ENCODE results near the gene ANTXR1. TPM values are rescaled to one million over a fixed set of nuclear protein-coding genes. Genes with fewer than 3 reads are reported as not detected.
A peak's percentile ranks its signal among the peaks of the same experiment; 100 is the strongest.
"Not testable (repeated sequence)": the region's sequence is repeated elsewhere in the genome, so short reads cannot be mapped to it uniquely, and the experiment has no call there.

The ANTXR1 gene
- polyA plus RNA-seq, 1 donor = 29.6 TPM

GRCh38 chr2:69169655-69170389 lies 156.8 kb downstream of the ANTXR1 start:
- Histone ChIP-seq H3K4me3 (ENCODE audit: low read length) (no peak overlapping the region), H3K36me3 (ENCODE audit: control insufficient read depth, insufficient read depth, low read length) (peaks cover 6% of the 10 kb centered on the region), H3K27me3 (ENCODE audit: control insufficient read depth, insufficient read depth, low read length) (peaks cover 3% of the 10 kb centered on the region), H3K4me1 (ENCODE audit: control insufficient read depth, insufficient read depth, low read length) (no peaks in the 10 kb centered on the region), H3K9me3 (ENCODE audit: control insufficient read depth, low read depth, low read length) (no peaks in the 10 kb centered on the region), H3K27ac (ENCODE audit: low read length) (no peak overlapping the region)
- WGBS (ENCODE audit: insufficient coverage, low lambda C conversion rate) = 80% methylated on average over 2 of the region's 11 CpGs
- no peak for DNase-seq

- 83% methylated on average over 1 of the region's 3 CpGs for WGBS (ENCODE audit: insufficient coverage, low lambda C conversion rate)
- H3K4me1 ChIP-seq (ENCODE audit: control insufficient read depth, insufficient read depth, low read length) = no peaks in the 10 kb centered on the region
- H3K36me3 ChIP-seq (ENCODE audit: control insufficient read depth, insufficient read depth, low read length) = peaks cover 6% of the 10 kb centered on the region
- H3K9me3 ChIP-seq (ENCODE audit: control insufficient read depth, low read depth, low read length) = no peaks in the 10 kb centered on the region
- peaks cover 3% of the 10 kb centered on the region for H3K27me3 ChIP-seq (ENCODE audit: control insufficient read depth, insufficient read depth, low read length)
- peak overlapping the region; percentile 15 for H3K27ac ChIP-seq (ENCODE audit: low read length)
- no peak overlapping the region for H3K4me3 ChIP-seq (ENCODE audit: low read length)
- DNase-seq = no peak
These were observed 157.7 kb downstream of the ANTXR1 start for GRCh38 chr2:69170661-69171060.

- no peak for DNase-seq
- H3K9me3 ChIP-seq (ENCODE audit: control insufficient read depth, low read depth, low read length) = no peaks in the 10 kb centered on the region
- H3K27me3 ChIP-seq (ENCODE audit: control insufficient read depth, insufficient read depth, low read length) = peaks cover 3% of the 10 kb centered on the region
- H3K4me3 ChIP-seq (ENCODE audit: low read length) = no peak overlapping the region
- H3K36me3 ChIP-seq (ENCODE audit: control insufficient read depth, insufficient read depth, low read length) = peaks cover 6% of the 10 kb centered on the region
- 70% methylated on average over 3 of the region's 5 CpGs for WGBS (ENCODE audit: insufficient coverage, low lambda C conversion rate)
- no peak overlapping the region for H3K27ac ChIP-seq (ENCODE audit: low read length)
- H3K4me1 ChIP-seq (ENCODE audit: control insufficient read depth, insufficient read depth, low read length) = no peaks in the 10 kb centered on the region
These were observed 158.3 kb downstream of the ANTXR1 start for GRCh38 chr2:69171116-69171896.

- no peaks in the 10 kb centered on the region for H3K9me3 ChIP-seq (ENCODE audit: control insufficient read depth, low read depth, low read length)
- H3K4me1 ChIP-seq (ENCODE audit: control insufficient read depth, insufficient read depth, low read length) = no peaks in the 10 kb centered on the region
- WGBS (ENCODE audit: insufficient coverage, low lambda C conversion rate) = 93% methylated on average over 2 of the region's 7 CpGs
- no peak overlapping the region for H3K4me3 ChIP-seq (ENCODE audit: low read length)
- peaks cover 3% of the 10 kb centered on the region for H3K27me3 ChIP-seq (ENCODE audit: control insufficient read depth, insufficient read depth, low read length)
- no peak overlapping the region for H3K27ac ChIP-seq (ENCODE audit: low read length)
- no peak for DNase-seq
- H3K36me3 ChIP-seq (ENCODE audit: control insufficient read depth, insufficient read depth, low read length) = peaks cover 6% of the 10 kb centered on the region
These were observed 159.0 kb downstream of the ANTXR1 start for GRCh38 chr2:69171897-69172525.

- no peak overlapping the region for H3K4me3 ChIP-seq (ENCODE audit: low read length)
- H3K9me3 ChIP-seq (ENCODE audit: control insufficient read depth, low read depth, low read length) = peaks cover 4% of the 10 kb centered on the region
- H3K36me3 ChIP-seq (ENCODE audit: control insufficient read depth, insufficient read depth, low read length) = peaks cover 2% of the 10 kb centered on the region
- H3K4me1 ChIP-seq (ENCODE audit: control insufficient read depth, insufficient read depth, low read length) = no peaks in the 10 kb centered on the region
- H3K27me3 ChIP-seq (ENCODE audit: control insufficient read depth, insufficient read depth, low read length) = peaks cover 3% of the 10 kb centered on the region
- no peak for DNase-seq
- H3K27ac ChIP-seq (ENCODE audit: low read length) = no peak overlapping the region
- no CpG with 5 or more reads among the region's 1 CpG for WGBS (ENCODE audit: insufficient coverage, low lambda C conversion rate)
These were observed 160.7 kb downstream of the ANTXR1 start for GRCh38 chr2:69173706-69174105.

GRCh38 chr2:69174211-69174610 lies 161.2 kb downstream of the ANTXR1 start:
- WGBS (ENCODE audit: insufficient coverage, low lambda C conversion rate) = 80% methylated on average over 1 of the region's 5 CpGs
- H3K27me3 ChIP-seq (ENCODE audit: control insufficient read depth, insufficient read depth, low read length); H3K9me3 ChIP-seq (ENCODE audit: control insufficient read depth, low read depth, low read length); H3K4me3 ChIP-seq (ENCODE audit: low read length); H3K27ac ChIP-seq (ENCODE audit: low read length); DNase-seq; H3K36me3 ChIP-seq (ENCODE audit: control insufficient read depth, insufficient read depth, low read length); H3K4me1 ChIP-seq (ENCODE audit: control insufficient read depth, insufficient read depth, low read length): not testable (repeated sequence)

- Histone ChIP-seq H3K36me3 (ENCODE audit: control insufficient read depth, insufficient read depth, low read length) (no peaks in the 10 kb centered on the region), H3K9me3 (ENCODE audit: control insufficient read depth, low read depth, low read length) (peaks cover 4% of the 10 kb centered on the region), H3K4me3 (ENCODE audit: low read length) (no peak overlapping the region), H3K27ac (ENCODE audit: low read length) (no peak overlapping the region), H3K4me1 (ENCODE audit: control insufficient read depth, insufficient read depth, low read length) (no peaks in the 10 kb centered on the region), H3K27me3 (ENCODE audit: control insufficient read depth, insufficient read depth, low read length) (no peaks in the 10 kb centered on the region)
- no peak for DNase-seq
- 90% methylated on average over 5 of the region's 7 CpGs for WGBS (ENCODE audit: insufficient coverage, low lambda C conversion rate)
These were observed 163.1 kb downstream of the ANTXR1 start for GRCh38 chr2:69175790-69176715.

- H3K36me3 ChIP-seq (ENCODE audit: control insufficient read depth, insufficient read depth, low read length) = no peaks in the 10 kb centered on the region
- H3K9me3 ChIP-seq (ENCODE audit: control insufficient read depth, low read depth, low read length) = peaks cover 4% of the 10 kb centered on the region
- 69% methylated on average over 3 of the region's 16 CpGs for WGBS (ENCODE audit: insufficient coverage, low lambda C conversion rate)
- no peaks in the 10 kb centered on the region for H3K27me3 ChIP-seq (ENCODE audit: control insufficient read depth, insufficient read depth, low read length)
- H3K4me3 ChIP-seq (ENCODE audit: low read length) = no peak overlapping the region
- DNase-seq = peak; percentile 37 to 44
- peak overlapping the region; percentile 11 for H3K27ac ChIP-seq (ENCODE audit: low read length)
- H3K4me1 ChIP-seq (ENCODE audit: control insufficient read depth, insufficient read depth, low read length) = no peaks in the 10 kb centered on the region
These were observed 164.2 kb downstream of the ANTXR1 start for GRCh38 chr2:69177063-69177771.

GRCh38 chr2:69177785-69178636 lies 165.0 kb downstream of the ANTXR1 start:
- DNase-seq = peak; percentile 59 to 68
- Histone ChIP-seq H3K27ac (ENCODE audit: low read length) (peak overlapping the region; percentile 11), H3K9me3 (ENCODE audit: control insufficient read depth, low read depth, low read length) (peaks cover 4% of the 10 kb centered on the region), H3K36me3 (ENCODE audit: control insufficient read depth, insufficient read depth, low read length) (no peaks in the 10 kb centered on the region), H3K4me1 (ENCODE audit: control insufficient read depth, insufficient read depth, low read length) (no peaks in the 10 kb centered on the region), H3K4me3 (ENCODE audit: low read length) (no peak overlapping the region), H3K27me3 (ENCODE audit: control insufficient read depth, insufficient read depth, low read length) (no peaks in the 10 kb centered on the region)
- no CpG with 5 or more reads among the region's 20 CpGs for WGBS (ENCODE audit: insufficient coverage, low lambda C conversion rate)
